ENCODE measurements around the gene INPP4A.
"Not testable (repeated sequence)": the region's sequence is repeated elsewhere in the genome, so short reads cannot be mapped to it uniquely, and the experiment has no call there.

GRCh38 chr2:98435670-98436069 lies 9.0 kb upstream of the INPP4A start:
- TF ChIP-seq, protein P1, sequence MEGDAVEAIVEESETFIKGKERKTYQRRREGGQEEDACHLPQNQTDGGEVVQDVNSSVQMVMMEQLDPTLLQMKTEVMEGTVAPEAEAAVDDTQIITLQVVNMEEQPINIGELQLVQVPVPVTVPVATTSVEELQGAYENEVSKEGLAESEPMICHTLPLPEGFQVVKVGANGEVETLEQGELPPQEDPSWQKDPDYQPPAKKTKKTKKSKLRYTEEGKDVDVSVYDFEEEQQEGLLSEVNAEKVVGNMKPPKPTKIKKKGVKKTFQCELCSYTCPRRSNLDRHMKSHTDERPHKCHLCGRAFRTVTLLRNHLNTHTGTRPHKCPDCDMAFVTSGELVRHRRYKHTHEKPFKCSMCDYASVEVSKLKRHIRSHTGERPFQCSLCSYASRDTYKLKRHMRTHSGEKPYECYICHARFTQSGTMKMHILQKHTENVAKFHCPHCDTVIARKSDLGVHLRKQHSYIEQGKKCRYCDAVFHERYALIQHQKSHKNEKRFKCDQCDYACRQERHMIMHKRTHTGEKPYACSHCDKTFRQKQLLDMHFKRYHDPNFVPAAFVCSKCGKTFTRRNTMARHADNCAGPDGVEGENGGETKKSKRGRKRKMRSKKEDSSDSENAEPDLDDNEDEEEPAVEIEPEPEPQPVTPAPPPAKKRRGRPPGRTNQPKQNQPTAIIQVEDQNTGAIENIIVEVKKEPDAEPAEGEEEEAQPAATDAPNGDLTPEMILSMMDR (IDR thresholded peaks at IDR 0.05) = not testable (repeated sequence)
- TF ChIP-seq POLR2A (IDR thresholded peaks at IDR 0.05) = not testable (repeated sequence)
